GM18498 (cell line): ENCODE measurements around the gene SH2B3.

Experiments
- ATAC-seq: cut with Tn5 transposase; IDR thresholded peaks from one replicate; pipeline ENCODE4 v1.9.1; 2021; ENCODE audit warnings: mild to moderate bottlenecking, moderate library complexity; ENCODE audit not compliant: unreplicated experiment

The SH2B3 gene

DNA sequence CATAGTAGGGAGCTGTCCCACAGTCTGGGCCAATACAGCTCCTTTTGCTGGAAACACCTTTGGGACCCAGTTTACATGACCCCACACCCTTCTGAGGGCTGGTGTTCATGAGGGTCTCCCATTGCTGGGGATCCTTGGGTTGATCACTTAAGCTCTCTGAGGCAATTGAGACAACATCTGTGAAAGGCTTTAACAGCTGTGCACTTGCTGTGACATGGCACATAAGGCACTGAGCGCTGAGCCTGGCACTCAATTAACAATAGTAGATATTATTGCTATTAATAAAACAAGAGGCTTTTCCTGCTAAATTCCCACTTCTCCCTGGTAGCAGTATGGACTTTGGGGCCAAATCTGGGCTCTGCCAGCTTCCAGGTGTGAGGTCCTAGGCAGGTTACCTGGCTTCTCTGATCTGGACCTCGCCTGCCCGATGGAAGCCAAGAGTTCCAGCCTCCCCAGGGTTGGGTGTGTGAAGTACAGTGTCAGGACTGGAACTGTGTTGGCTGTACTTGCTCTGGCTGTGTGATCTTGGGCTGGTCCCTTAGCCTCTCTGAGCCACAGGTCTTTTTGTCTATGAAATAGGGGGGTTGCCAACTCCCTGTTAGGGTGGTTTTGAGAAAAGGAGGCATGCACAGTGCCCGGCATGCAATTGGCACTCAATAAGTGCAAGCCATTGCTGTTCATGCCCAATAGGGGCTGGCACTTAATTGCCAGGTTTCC lies 3.1 kb downstream of the SH2B3 start:
- no peak for ATAC-seq

DNA sequence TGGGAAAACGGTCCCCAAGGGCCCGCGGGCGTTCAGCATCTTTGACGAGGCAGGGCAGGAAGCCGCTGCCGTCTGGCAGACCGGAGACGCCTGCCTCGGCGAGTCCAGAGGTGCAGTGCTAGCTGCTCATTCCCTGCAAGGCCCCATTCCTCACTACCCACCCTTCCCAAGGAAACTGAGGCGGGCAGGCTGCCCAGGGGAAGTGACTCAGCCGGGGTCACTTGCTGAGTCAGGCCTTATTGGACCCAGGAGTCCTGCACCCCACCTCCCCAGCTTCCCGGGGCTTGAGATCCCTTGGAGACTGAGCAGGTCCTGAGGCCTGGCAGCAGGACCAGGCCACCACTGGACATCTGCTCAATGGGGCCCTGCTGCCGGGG lies 3.7 kb downstream of the SH2B3 start:
- ATAC-seq, result no peak

GRCh38 chr12:111409780-111410430 lies 4.2 kb downstream of the SH2B3 start:
- ATAC-seq, result no peak

DNA sequence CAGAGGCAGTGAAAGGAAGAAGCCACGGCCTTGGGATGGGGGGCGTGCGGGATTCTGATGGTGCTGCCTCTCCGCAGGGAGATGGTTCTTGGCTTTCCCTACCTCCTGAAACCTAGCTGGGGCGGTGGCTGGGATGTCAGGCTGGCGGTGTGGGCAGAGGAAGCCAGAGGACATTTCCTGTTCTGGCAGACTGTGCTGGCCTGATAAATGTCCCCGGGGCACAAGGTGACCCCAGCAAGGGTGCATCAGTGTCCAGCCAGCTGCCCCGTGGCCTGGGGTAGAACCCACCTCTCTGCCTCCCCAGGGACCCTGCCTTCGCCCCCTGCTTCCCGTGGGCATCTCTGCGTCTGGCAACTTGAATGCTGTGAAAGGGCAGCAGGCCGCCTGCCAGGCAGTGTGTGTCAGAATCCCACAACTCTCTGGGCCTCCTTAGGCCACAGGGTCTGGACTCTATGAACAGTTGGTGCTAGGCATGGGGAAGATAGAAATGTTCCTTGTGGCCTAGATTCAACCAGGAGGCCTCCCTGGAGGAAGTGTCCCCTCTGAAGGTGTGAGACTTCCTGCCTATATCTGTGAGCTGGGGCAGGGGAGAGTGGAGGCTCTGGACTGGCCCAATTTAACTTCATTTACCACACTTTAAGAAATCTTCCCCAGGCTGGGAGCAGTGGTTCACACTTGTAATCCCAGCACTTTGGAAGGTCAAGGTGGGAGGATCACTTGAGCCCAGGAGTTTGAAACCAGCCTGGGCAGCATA lies 4.9 kb downstream of the SH2B3 start:
- no peak for ATAC-seq

DNA sequence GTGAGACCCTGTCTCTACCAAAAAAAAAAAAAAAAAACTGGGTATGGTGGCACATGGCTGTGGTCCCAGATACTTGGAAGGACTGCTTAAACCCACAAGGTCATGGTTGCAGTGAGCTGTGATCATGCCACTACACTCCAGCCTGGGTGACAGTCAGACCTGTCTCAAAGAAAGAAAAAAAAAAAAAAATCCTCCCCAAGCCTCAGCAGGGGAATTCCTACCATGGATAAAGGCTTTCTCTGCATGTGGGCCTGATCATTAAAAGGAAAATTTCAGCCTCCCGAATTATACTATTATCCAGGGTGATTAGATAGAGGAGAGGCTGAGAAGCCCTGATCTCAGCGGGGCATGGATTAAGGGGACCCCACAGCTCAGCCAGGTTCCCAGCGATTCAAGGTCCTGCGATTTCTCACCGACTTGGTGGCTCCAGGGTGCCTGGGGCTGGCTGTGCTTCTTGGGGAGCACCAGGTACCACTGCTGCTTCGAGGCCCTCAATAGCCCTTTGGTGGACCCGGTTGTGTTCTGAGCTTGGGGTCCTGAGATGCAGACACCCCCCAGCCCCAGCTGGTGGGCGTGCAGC lies 5.6 kb downstream of the SH2B3 start:
- no peak for ATAC-seq

GRCh38 chr12:111412007-111412829 lies 6.5 kb downstream of the SH2B3 start:
- no peak for ATAC-seq

DNA sequence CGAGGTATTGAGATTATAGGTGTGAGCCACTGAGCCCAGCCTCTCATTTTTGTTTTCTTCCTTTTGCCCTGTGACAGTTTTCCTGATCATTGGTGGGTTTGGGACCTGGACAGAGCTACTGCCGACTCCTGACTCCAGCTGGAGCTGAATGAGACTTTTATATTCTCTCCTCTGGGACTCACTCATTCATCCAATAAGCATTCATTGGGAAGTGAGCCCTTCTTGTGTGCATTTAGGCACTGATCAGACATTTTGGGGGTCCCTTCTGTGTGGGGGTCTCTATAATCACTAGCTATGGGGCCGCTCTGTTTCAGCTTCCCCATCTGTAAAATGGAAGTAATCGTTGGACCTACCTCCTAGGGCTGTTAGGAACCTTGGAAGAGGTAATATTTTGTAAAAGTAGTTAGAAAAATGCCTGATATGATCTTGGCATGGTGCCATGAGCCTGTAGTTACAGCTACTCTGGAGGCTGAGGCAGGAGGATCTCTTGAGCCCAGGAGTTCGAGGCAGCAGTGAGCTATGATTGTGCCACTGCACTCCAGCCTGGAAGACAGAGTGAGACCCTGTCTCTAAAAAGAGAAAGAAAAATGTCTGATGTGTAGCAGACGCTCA lies 7.2 kb downstream of the SH2B3 start:
- no peak for ATAC-seq

DNA sequence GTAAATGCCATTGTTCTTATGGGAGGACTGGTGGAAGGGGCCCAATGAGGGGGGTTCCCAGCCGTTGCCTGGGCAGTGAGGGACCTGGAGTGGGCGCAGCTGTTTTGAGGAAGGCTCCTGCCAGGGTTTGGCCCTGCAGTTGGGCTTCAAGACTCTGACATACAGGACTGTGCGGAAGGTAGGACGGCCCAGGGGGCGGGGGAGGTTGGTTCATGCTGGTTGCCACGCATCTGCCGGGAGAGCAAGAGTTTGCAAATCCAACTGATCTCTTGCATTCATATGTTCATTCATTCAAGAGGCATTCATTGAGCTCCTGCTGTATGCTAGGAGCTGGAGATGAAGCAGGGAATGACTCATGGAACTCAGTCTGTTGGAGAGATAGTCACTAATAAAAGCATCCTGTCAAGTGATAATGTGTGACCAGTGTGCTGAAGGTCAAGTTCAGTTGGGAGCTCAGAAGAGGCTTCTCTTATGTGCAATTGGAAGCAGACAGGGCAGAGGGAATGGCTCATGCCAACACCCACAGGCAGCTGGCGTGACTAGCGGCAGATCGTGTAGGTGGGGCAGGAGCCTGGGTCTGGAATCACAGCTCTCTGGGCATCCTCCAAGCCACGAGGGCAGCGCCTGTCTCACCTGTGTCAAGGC lies 7.8 kb downstream of the SH2B3 start:
- no peak for ATAC-seq

DNA sequence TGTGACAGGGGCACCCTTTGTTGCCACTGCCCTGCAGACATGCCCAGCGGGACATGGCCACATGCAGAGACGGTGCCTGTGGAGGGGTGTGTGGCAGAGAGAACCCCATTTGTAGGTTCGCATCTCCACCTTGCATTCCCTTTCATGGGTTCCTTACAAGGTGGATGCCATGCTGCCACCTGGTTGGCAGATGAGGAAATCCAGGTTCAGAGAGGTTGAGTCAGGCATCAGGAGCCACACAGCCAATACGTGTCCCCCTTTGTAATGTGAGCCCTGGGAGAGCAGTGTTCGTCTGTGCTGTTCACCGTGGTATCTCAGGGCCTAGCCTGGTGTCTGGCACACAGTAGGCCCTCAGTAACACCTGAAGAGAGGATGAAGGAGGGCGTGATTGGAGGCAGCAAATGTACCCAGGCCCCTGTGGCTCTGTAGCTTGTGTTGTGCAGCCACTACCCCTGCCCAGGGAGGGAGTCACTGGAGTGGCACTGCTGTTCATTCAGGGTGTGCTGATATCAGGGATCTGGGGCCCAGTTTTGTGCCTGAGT lies 9.1 kb downstream of the SH2B3 start:
- ATAC-seq, result no peak

- no peak for ATAC-seq
These were observed 11.6 kb downstream of the SH2B3 start for GRCh38 chr12:111417290-111417689.

DNA sequence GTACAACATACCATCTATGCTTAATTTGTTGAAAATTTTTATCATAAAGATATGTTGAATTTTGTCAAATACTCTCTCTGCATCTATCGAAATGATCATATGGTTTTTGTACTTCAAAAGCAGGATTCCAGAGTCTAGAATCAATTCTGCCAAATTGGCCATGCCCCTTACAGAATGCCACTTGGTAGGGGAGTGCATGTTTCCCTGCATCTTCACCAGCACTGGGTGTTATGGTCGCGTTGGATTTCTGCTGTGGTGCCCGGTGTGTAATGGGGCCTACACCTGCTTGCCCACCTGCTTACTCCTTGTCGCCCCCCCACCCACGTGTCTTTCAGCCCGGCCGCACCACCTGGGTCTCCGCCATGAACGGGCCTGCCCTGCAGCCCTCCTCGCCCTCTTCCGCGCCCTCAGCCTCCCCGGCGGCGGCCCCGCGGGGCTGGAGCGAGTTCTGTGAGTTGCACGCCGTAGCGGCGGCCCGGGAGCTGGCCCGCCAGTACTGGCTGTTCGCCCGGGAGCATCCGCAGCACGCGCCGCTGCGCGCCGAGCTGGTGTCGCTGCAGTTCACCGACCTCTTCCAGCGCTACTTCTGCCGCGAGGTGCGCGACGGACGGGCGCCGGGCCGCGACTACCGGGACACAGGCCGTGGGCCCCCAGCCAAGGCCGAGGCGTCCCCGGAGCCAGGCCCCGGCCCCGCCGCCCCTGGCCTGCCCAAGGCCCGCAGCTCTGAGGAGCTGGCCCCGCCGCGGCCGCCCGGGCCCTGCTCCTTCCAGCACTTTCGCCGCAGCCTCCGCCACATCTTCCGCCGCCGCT lies 12.3 kb downstream of the SH2B3 start:
- ATAC-seq, result no peak

- ATAC-seq, result no peak
These were observed 12.8 kb downstream of the SH2B3 start for GRCh38 chr12:111418594-111418880.

DNA sequence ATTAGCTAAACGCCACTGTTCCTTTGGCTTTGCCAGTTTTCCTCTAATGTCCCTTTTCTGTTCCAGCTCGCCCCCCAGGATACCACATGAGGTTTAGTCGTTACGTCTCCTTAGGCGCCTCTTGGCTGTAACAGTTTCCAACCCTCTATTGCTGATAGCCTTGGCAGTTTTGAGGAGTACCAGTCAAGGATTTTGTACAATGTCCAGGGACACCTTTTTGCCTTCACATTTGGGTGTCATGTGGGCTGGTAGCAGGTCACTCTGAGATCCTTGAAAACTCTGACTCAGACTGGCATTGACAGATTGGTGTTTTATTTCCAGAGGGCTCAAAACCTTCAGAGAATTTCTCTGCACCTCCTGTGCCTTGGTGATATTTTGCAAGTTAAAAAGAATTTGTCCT lies 14.1 kb downstream of the SH2B3 start:
- ATAC-seq, result no peak

DNA sequence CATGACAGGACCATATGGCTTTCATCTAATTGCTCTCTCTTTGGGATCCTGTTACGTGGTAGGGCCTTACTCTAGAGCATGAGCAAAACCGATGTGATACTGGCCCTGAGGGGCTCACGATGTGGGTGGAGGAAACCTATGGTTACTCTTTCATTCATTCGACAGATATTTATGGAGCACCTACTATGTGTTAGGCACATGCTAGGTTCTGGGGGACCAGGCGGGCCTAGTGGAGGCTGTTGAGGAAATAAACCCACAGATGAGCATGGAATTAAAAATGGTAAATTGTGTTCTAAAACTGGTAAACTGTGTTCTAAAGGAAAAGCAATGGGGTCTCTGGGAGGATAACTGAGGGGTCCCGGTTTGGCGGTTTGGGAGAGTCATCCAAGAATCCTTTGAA lies 14.8 kb downstream of the SH2B3 start:
- no peak for ATAC-seq

DNA sequence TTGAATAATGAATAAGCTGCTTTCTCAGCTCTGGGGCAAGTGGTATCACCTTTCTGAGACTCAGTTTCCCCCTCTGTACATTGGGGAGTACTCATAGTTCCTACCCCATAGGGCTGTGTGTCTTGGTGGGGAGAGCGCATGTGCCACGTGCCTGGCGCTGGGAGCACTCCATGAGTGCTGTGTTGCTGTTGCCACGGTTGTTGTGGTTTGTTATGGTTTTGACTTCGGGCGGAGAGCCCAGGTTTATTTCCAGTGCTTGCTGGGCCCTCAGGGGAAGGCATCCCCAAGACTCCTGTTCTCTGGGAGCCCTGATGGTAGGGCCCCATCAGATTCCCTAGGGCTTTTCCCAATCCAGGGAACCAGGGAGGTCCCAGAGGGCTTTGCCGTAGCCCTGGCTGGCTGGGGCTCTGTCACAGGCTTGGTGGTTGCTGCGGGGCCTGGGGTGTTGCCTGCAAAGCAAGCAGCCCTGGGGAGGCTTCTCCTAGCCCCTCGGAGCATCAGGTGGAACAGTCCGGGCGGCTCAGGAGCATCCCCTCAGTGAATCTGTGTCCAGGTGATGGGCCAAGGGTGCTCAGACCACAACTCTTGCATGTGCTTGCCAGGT lies 18.6 kb downstream of the SH2B3 start:
- ATAC-seq, result no peak

DNA sequence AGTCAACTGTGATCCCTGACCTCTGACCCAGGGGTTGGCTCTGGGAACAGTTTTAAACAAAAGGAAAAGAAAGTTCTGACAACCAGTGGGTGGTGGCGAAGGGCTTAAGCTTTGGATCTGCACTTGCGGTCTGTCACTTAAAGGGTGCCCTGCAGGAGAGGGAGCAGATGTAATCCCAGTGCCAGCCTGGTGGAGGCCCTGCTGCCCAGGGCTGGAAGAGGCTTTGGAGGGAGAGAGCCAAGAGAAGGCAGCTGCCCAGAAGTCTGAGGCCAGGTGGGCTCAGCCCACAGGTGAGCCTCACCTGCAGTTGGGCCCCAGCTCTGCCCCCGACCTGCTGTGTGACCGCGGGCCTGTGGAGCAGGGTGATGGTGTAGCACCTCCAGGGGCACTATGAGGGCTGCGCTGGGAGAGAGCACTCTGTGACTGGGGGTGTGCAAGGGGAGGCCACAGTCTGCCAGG lies 19.1 kb downstream of the SH2B3 start:
- no peak for ATAC-seq

- ATAC-seq, result no peak
These were observed 19.9 kb downstream of the SH2B3 start for GRCh38 chr12:111425655-111426054.

DNA sequence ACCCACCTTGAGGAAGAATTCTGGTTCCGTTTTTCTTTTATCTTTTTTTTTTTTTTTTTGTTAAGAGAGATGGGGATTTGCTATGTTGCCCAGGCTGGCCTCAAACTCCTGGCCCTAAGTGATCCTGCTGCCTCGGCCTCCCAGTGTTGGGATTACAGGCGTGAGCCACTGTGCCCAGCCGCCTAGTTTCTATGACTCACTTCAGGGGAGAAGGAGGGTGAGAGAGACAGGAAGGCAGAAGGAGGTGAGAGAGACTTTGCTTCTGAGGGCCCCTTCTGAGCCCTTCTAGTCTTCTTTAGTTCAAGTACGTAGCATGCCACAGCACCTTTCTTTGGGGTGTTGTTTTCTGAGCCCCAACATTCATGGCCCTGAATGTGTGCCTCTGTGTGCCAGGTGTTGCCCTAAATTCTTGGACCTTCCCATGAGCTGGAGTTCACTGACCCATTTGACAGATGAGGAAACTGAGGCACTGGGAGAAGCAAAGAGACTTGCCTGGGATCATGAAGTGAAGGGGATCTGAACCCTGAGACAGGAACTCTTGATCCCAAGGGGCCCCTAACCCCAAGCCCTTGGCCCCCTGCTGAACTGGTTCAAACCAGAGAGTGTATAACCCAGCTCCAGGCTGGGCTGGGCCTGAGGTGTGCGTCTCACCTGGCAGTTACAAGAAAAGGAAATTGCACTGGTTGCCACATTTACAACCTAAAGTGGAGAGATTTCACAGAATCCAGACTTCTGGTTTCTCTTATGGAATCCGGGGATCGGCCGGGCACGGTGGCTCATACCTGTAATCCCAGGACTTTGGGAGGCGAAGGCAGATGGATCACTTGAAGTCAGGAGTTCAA lies 20.8 kb downstream of the SH2B3 start:
- ATAC-seq, result no peak
